ENCODE results near the gene BANP. TPM values are rescaled to one million over a fixed set of nuclear protein-coding genes. Genes with fewer than 3 reads are reported as not detected.
"Not testable (repeated sequence)": the region's sequence is repeated elsewhere in the genome, so short reads cannot be mapped to it uniquely, and the experiment has no call there.

BANP gene
- total RNA-seq, 3 donors from 2014 or later: 25.2 to 29.4 (median 25.9) TPM

DNA sequence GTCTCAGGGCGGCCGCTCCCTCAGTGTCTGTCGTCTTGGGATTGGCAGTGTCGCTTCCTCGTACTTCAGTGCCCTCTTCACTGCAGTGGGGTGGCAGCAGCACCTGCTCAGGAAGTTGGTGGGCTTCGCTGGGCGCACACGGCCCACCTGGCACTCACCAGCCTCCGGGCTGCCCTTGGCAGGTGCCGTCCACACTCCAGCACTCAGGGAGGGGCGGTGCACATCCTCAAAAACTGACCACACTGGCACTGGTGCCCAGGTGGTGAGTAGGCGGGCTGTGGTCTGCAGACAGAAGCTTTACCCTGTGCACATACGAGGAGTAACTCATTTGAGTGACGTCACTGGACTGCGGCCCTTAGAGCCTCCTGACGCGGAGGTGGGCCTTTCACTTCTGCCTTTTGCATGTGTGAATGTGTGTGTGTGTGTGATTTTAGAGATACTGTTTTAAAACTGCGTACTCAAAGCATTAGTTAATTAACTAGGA, 94.6 kb downstream of the BANP start:
- Mint-ChIP-seq H3K27me3 (ENCODE audit: low read depth) (no peaks in the 10 kb centered on the region), H3K4me3 (no peak overlapping the region), H3K4me1 (ENCODE audit: low read depth) (peaks cover 4% of the 10 kb centered on the region), H3K36me3 (ENCODE audit: insufficient read depth) (peaks cover 32% of the 10 kb centered on the region), H3K9me3 (no peaks in the 10 kb centered on the region)
- DNase-seq: no peak
- ATAC-seq: no peak

DNA sequence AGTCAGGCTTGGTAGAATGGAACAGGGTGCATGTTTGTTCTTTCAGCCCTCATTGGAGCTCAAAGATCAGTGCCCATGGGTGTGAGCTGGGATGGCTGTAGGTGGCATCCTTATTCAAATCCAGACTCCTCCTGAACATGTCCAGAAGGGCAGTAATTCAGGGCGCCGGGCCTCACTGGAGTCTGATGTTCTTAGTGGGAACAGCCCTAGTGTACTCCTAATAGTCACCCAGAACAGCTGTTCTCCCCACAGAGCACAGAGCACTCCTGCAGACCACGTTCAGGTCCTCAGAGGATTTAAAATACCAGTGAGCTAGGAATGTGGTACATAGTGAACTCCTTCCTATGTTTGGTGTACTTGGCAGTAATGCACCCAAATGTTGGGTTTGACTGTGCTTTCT, 96.2 kb downstream of the BANP start:
- Mint-ChIP-seq H3K4me3 (no peak overlapping the region), H3K36me3 (ENCODE audit: insufficient read depth) (peaks cover 27% of the 10 kb centered on the region), H3K9me3 (no peaks in the 10 kb centered on the region), H3K27me3 (ENCODE audit: low read depth) (no peaks in the 10 kb centered on the region), H3K4me1 (ENCODE audit: low read depth) (no peaks in the 10 kb centered on the region)
- ATAC-seq (no peak), DNase-seq (no peak)

DNA sequence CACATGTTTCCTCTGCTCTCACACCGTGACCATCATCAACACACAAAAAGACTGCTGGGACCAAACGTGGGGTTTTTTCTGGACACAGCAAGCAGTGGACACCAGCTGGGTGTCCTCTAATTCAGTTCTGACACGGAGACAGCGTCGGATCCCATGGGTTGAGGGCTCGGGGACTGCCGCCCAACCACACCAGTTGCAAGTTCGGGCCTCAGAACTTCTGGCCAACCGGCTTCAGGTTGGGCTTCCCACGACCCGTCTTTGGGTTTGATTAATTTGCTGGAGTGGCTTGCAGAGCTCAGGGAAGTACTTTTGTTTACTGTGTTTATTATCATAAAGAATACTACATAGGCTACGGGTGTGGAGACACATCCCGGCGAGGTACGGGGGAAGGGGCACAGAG, 97.8 kb downstream of the BANP start:
- no peak for ATAC-seq
- peaks cover 27% of the 10 kb centered on the region for H3K36me3 Mint-ChIP-seq (ENCODE audit: insufficient read depth)
- no peaks in the 10 kb centered on the region for H3K9me3 Mint-ChIP-seq
- DNase-seq: no peak
- no peaks in the 10 kb centered on the region for H3K27me3 Mint-ChIP-seq (ENCODE audit: low read depth)
- no peak overlapping the region for H3K4me3 Mint-ChIP-seq
- H3K4me1 Mint-ChIP-seq (ENCODE audit: low read depth): no peaks in the 10 kb centered on the region

DNA sequence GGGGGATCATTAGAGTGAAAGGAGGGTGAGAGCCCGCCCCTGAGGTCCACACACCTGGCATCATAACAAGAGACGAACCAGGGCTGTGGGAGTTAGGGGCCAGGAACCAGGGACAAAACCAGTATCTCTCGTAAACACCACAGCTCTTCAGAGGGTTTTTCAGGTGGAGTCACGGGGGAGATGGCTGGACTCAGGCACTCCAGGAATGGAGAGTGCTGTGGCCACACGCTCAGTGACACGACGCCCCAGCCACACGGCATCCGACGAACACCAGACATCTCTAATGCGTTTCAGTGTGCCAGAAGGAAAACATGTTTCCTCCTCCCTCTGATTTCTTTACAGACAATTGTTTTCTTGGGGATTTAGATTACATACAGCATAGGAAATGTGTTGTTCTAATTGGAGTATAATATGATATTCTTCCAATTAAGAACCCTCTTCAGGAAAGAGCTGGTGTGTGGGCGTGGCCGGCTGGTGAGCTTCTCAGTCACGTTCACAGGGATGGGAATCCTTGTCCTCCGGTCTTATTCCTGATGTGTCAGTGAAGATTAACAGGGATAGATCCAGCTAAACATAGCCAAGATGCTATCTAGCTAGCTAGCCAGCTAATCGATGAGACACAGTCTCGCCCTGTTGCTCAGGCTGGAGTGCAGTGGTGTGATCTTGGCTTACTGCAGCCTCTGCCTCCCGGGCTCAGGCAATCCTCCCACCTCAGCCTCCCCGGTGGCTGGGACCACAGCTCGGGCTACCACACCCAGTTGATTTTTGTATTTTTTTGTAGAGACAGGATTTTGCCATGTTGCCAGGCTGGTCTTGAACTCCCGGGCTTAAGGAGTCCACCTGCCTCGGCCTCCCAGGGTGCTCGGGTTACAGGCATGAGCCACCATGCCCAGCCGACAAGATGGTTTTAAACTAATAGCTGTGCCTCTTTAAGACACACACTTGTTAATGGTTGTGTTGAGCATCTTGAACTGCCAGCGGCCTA, 98.6 kb downstream of the BANP start:
- H3K4me1 Mint-ChIP-seq (ENCODE audit: low read depth): no peaks in the 10 kb centered on the region
- ATAC-seq (no peak), DNase-seq (no peak)

DNA sequence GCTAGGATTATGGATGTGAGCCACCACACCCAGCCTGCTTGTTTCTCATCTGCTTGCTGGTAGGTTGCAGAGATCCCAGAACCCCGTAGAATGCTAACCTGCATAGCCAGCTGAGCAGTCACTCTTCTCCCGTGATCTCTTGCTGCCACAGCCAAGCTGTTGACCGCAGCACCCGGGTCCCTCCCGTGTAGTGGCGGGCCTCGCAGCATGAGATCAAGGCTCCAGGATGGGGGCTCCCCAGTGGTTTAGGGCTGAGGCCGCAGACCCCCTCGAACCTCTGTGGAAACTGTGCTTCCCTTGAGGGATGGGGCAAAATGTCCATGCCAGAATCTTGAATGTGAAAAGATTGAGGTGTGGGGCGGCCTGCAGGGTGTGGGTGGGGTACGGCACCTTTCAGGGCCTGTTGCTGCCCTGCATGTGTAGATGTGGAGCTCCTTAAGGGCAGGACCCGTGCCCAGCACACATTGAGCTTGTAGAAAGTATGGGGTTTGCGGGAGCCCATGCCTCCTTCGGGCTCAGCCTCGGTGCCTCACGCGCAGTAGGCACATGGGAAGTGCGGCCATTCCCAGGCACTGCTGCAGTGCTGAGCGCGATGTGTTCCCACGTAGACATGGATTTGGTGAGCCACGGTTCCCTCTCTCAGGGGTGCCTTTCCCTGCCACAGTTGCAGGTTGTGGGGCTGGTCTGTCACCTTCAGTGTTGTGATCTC, 99.9 kb downstream of the BANP start:
- no peaks in the 10 kb centered on the region for H3K27me3 Mint-ChIP-seq (ENCODE audit: low read depth)
- H3K9me3 Mint-ChIP-seq: no peaks in the 10 kb centered on the region
- no peak overlapping the region for H3K4me3 Mint-ChIP-seq
- H3K4me1 Mint-ChIP-seq (ENCODE audit: low read depth): no peaks in the 10 kb centered on the region
- DNase-seq (no peak), ATAC-seq (no peak)
- peaks cover 35% of the 10 kb centered on the region for H3K36me3 Mint-ChIP-seq (ENCODE audit: insufficient read depth)

More for the DNA sequence above, 98.6 kb downstream of the BANP start:
- Mint-ChIP-seq H3K9me3 (no peaks in the 10 kb centered on the region), H3K4me3 (no peak overlapping the region), H3K27me3 (ENCODE audit: low read depth) (no peaks in the 10 kb centered on the region), H3K36me3 (ENCODE audit: insufficient read depth) (peaks cover 29% of the 10 kb centered on the region)

DNA sequence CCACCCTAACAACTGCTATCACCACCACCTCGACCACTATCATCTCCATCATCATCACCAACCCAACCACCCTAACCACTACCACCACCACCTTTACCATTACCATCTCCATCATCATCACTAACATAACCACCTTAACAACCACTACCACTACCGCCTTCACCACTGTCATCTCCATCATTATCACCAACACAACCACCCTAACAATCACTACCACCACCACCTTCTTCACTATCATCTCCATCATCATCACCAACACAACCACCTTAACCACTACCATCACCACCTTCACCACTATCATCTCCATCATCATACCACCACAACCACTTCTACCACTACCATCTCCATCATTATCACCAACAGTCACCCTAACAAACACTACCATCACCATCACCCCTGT, 101.4 kb downstream of the BANP start:
- DNase-seq: no peak
- Mint-ChIP-seq H3K4me3 (no peak overlapping the region), H3K4me1 (ENCODE audit: low read depth) (no peaks in the 10 kb centered on the region), H3K27me3 (ENCODE audit: low read depth) (no peaks in the 10 kb centered on the region), H3K36me3 (ENCODE audit: insufficient read depth) (peaks cover 34% of the 10 kb centered on the region), H3K9me3 (no peaks in the 10 kb centered on the region)
- ATAC-seq: no peak

DNA sequence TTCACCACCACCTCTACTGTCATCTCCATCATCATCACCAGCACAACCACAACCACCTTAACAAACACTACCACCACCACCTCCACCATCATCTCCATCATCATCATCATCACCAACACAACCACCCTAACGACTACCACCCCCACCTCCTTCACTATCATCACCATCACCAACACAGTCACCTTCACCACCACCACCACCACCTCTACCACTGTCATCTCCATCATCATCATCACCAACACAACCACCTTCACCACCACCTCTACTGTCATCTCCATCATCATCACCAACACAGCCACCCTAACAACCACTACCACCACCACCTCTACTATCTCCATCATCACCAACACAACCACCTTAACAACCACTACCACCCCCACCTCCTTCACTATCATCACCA, 102.2 kb downstream of the BANP start:
- not testable (repeated sequence) for ATAC-seq; DNase-seq; H3K27me3 Mint-ChIP-seq (ENCODE audit: low read depth); H3K4me1 Mint-ChIP-seq (ENCODE audit: low read depth); H3K9me3 Mint-ChIP-seq; H3K4me3 Mint-ChIP-seq
- H3K36me3 Mint-ChIP-seq (ENCODE audit: insufficient read depth): peaks cover 25% of the 10 kb centered on the region

DNA sequence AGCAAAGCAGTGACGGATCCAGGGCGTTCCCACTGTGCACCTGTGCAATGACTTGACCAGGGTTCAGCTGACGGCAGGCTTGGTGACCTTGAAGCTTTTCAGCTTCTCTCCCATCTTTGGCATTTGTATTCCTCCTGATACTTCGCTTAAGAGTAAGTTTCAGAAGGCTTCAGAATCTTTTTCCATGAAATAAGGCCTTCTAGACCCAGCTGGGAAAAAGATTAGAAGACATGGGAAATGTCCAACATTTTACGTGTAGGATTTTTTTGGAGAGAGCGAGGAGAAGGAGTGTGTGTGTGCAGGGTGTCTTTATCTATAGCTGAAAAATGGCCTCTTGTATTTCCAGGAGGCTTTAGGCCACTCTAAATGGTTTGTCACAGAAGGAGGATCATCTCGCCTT, 104.1 kb downstream of the BANP start:
- DNase-seq (no peak), ATAC-seq (no peak)
- Mint-ChIP-seq H3K27me3 (ENCODE audit: low read depth) (no peaks in the 10 kb centered on the region), H3K4me3 (no peak overlapping the region), H3K36me3 (ENCODE audit: insufficient read depth) (peaks cover 9% of the 10 kb centered on the region), H3K9me3 (no peaks in the 10 kb centered on the region), H3K4me1 (ENCODE audit: low read depth) (no peaks in the 10 kb centered on the region)

DNA sequence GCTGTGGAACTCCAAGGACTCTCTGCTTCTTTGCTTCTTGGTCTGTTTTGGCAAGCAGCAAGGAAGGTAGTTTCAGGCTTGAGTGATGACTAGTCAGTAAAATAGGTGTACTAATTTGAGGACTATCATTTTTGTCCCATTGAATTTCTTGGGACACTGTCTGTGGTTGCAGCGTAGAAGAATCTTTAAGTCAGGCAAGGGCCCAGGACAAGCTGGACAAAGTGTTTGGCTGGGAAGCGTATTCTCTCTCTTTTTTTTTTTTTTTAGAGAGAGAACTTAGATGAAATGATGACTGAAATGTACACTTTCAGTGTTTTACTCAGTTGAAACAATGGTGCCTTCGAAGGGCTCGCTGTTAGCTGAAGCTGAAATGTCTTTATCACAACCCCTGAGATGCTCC, 105.0 kb downstream of the BANP start:
- DNase-seq (no peak), ATAC-seq (no peak)
- H3K27me3 Mint-ChIP-seq (ENCODE audit: low read depth): no peaks in the 10 kb centered on the region
- no peaks in the 10 kb centered on the region for H3K9me3 Mint-ChIP-seq
- no peaks in the 10 kb centered on the region for H3K4me1 Mint-ChIP-seq (ENCODE audit: low read depth)
- peaks cover 8% of the 10 kb centered on the region for H3K36me3 Mint-ChIP-seq (ENCODE audit: insufficient read depth)
- no peak overlapping the region for H3K4me3 Mint-ChIP-seq

DNA sequence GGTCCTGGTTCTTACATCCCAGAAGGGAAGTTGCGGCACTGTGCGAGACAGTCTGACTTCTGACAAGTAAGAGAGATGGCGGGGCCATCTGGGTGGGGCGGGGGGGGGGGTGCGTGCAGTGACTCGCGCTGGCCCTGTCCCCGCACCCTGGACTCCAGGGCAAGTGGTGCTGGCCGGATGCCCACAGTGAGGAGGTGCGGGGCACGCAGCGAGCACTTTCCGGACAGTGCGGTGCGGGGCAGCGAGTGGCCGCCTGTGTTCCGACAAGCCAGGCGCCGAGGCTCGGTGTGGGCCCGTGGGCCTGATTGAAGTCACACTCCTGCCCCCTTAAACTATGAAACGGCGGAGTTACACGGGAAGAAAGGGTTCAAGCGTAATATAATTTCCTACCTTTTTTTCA, 106.4 kb downstream of the BANP start:
- DNase-seq: no peak
- Mint-ChIP-seq H3K4me1 (ENCODE audit: low read depth) (no peaks in the 10 kb centered on the region), H3K9me3 (no peaks in the 10 kb centered on the region), H3K27me3 (ENCODE audit: low read depth) (no peaks in the 10 kb centered on the region), H3K36me3 (ENCODE audit: insufficient read depth) (peaks cover 8% of the 10 kb centered on the region), H3K4me3 (no peak overlapping the region)
- no peak for ATAC-seq

DNA sequence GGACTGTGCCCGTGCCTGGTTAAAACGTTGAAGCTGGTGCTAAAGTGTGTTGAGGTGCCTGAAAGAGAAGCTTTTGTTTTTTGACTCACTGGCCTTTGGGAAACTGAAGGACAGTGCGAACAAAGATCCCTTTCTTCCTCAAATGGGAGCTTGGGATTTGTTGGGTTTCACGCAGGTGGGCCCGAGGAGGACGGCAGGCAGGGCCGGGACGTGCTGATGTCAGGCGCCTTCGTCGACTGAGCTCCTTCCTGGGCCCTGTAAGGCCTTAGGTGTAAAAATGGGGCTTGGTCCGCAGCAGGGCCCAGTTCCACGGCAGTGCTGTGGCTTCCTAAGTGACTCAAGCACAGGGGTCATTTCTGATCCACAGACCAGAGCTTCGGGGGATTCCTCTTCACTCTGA, 106.9 kb downstream of the BANP start:
- H3K27me3 Mint-ChIP-seq (ENCODE audit: low read depth): no peaks in the 10 kb centered on the region
- peaks cover 10% of the 10 kb centered on the region for H3K36me3 Mint-ChIP-seq (ENCODE audit: insufficient read depth)
- DNase-seq (no peak), ATAC-seq (no peak)
- H3K4me1 Mint-ChIP-seq (ENCODE audit: low read depth): no peaks in the 10 kb centered on the region
- H3K9me3 Mint-ChIP-seq: no peaks in the 10 kb centered on the region
- H3K4me3 Mint-ChIP-seq: no peak overlapping the region

DNA sequence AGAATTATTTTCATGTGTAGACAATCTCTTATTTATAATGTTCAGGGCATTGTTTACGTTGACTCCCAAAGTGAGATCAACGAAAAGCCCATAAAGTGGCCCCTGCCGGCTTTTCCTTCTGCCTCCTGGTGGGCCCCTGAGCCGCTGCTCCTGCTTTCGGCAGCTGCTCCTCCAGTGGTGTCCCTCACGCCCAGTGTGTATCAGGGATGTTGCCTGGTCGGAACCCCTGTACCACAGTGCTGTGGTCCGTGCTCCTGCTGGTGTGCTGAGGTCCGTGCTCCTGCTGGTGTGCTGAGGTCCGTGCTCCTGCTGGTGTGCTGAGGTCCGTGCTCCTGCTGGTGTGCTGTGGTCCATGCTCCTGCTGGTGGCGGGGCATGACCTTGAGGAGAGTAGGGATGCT, 107.6 kb downstream of the BANP start:
- Mint-ChIP-seq H3K4me1 (ENCODE audit: low read depth) (no peaks in the 10 kb centered on the region), H3K27me3 (ENCODE audit: low read depth) (no peaks in the 10 kb centered on the region), H3K9me3 (no peaks in the 10 kb centered on the region), H3K36me3 (ENCODE audit: insufficient read depth) (peaks cover 10% of the 10 kb centered on the region), H3K4me3 (no peak overlapping the region)
- DNase-seq: no peak
- no peak for ATAC-seq

DNA sequence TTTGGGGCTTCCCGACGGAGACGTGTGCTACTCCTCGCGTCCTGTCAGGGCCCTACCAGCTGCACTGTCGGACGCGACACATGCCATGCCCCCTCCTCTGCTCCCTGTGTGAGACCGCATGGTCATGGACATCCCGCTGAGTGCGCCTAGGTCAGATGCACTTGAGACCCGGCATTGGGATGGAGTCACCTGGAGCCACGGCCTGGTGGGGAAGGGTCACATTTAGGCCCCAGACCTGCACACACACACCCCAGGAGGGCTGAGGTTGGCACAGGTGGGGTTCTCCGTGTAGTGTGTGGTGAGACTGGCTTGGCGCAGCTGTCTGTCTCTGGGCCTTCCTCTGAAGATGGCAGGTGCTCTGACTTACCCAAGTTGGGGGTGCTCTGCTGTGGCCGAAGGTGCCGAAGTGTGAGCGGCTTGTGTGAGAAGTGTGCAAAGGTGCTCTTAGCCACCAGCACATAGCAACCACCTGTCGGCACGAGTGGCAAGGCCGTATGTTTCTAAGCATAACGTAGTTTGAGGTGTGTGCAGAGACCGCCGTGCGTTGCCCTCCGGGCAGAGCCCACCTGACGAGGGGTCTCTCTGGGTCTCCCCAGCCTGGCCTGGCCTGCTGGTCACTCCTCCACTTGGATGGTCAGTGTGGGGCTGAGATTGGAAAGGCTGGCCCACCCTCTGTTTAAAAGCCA, 108.6 kb downstream of the BANP start:
- peaks cover 7% of the 10 kb centered on the region for H3K36me3 Mint-ChIP-seq (ENCODE audit: insufficient read depth)
- no peaks in the 10 kb centered on the region for H3K4me1 Mint-ChIP-seq (ENCODE audit: low read depth)
- no peak for ATAC-seq
- no peak overlapping the region for H3K4me3 Mint-ChIP-seq
- H3K27me3 Mint-ChIP-seq (ENCODE audit: low read depth): no peaks in the 10 kb centered on the region
- H3K9me3 Mint-ChIP-seq: no peaks in the 10 kb centered on the region
- no peak for DNase-seq

DNA sequence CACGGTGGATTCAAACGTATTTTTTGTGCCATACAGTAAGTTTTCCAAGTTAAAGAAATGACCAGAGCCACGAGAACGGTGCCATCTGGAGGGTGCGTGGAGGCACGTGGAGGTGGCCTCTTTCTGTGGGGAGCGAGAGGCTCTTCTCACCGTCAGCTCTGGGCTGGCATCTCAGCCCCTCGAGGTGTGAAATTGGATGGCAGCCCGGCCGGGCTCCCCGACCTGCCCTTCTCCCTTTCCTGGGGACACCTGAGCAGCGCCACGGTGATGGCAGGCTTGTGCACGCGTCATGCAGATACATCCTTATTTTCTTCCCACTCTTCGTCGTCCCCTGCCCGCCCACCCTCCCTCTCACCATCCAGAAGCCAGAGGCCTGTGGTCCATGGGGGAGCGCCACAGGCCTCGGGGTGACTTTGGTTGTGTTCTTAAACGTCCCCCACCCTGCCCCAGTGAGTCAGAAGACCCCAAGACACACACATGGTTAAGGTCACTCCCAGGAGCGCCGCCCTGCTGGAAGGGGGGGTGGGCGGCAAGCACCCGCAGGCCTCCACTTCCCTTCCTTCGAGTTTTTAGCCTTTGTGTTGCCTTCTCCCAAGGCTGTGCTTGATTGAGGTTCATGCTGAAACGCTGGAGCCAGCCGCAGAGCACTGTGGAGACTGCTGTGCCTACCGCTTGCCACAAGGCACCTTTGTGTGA, 109.4 kb downstream of the BANP start:
- DNase-seq (no peak), ATAC-seq (no peak)
- H3K27me3 Mint-ChIP-seq (ENCODE audit: low read depth): no peaks in the 10 kb centered on the region
- no peak overlapping the region for H3K4me3 Mint-ChIP-seq
- peaks cover 2% of the 10 kb centered on the region for H3K36me3 Mint-ChIP-seq (ENCODE audit: insufficient read depth)
- no peaks in the 10 kb centered on the region for H3K9me3 Mint-ChIP-seq
- H3K4me1 Mint-ChIP-seq (ENCODE audit: low read depth): no peaks in the 10 kb centered on the region

Measured in activated T-cell treated with anti-CD3 and anti-CD28 coated beads, Interleukin-2, amount 50 U/mL, for 4 hours (primary cell).